GM12892 (cell line): ENCODE results near the gene NUP188.

Source experiments
- POLR2A ChIP-seq: IDR thresholded peaks from 2 replicates; pipeline ENCODE4 v1.6.1; 2011; ENCODE audit warnings: low read depth, low read length, control low read depth
- POLR2AphosphoS5 ChIP-seq: IDR thresholded peaks from 2 replicates; pipeline ENCODE4 v1.6.1; 2011; ENCODE audit warnings: low read depth, low read length, control low read depth
- TAF1 ChIP-seq: IDR thresholded peaks from 2 replicates; pipeline ENCODE4 v1.6.1; 2011; ENCODE audit warnings: low read depth, mild to moderate bottlenecking, control low read depth, low read length, borderline replicate concordance

GRCh38 chr9:128901379-128901778 lies 46.1 kb upstream of the NUP188 start:
- TF ChIP-seq POLR2A (no peak), TAF1 (no peak), POLR2AphosphoS5 (no peak)
